CD1c-positive myeloid dendritic cell (primary cell): ENCODE results near the gene KIAA1671.

Experiments
- DNase-seq: peaks from one replicate; pipeline ENCODE4 v3.0.0-alpha.2; 2016; ENCODE audit errors: extremely low spot score

The KIAA1671 gene

GRCh38 chr22:25039754-25040153, 87.2 kb downstream of the KIAA1671 start:
- no peak for DNase-seq

- DNase-seq, result no peak
Observed at GRCh38 chr22:25045159-25045558, 92.6 kb downstream of the KIAA1671 start.

GRCh38 chr22:25048071-25048470, 95.6 kb downstream of the KIAA1671 start:
- no peak for DNase-seq

- DNase-seq, result peak; percentile 65
Observed at GRCh38 chr22:25048659-25049647, 96.4 kb downstream of the KIAA1671 start.

- DNase-seq, result no peak
Observed at GRCh38 chr22:25049770-25050169, 97.3 kb downstream of the KIAA1671 start.

- DNase-seq, result no peak
Observed at GRCh38 chr22:25050566-25050965, 98.0 kb downstream of the KIAA1671 start.

- peak; percentile 4 for DNase-seq
Observed at GRCh38 chr22:25051073-25051472, 98.6 kb downstream of the KIAA1671 start.

- DNase-seq, result no peak
Observed at GRCh38 chr22:25051983-25052710, 99.6 kb downstream of the KIAA1671 start.

- DNase-seq, result no peak
Observed at GRCh38 chr22:25053153-25053805, 100.8 kb downstream of the KIAA1671 start.

GRCh38 chr22:25054943-25055511, 102.5 kb downstream of the KIAA1671 start:
- no peak for DNase-seq

- peak; percentile 57 for DNase-seq
Observed at GRCh38 chr22:25057013-25057881, 104.7 kb downstream of the KIAA1671 start.

GRCh38 chr22:25059438-25059837, 106.9 kb downstream of the KIAA1671 start:
- no peak for DNase-seq

- DNase-seq, result no peak
Observed at GRCh38 chr22:25060522-25061071, 108.1 kb downstream of the KIAA1671 start.

- DNase-seq, result no peak
Observed at GRCh38 chr22:25061134-25061533, 108.6 kb downstream of the KIAA1671 start.

- no peak for DNase-seq
Observed at GRCh38 chr22:25061605-25062376, 109.3 kb downstream of the KIAA1671 start.

GRCh38 chr22:25062386-25063085, 110.0 kb downstream of the KIAA1671 start:
- peak; percentile 37 for DNase-seq

- DNase-seq, result no peak
Observed at GRCh38 chr22:25064894-25065560, 112.5 kb downstream of the KIAA1671 start.

GRCh38 chr22:25066861-25067435, 114.4 kb downstream of the KIAA1671 start:
- no peak for DNase-seq
